Superior temporal gyrus (tissue), 1 donor: ENCODE measurements around the gene PCDHGB3.
A peak's percentile ranks its signal among the peaks of the same experiment; 100 is the strongest.
"Not testable (repeated sequence)": the region's sequence is repeated elsewhere in the genome, so short reads cannot be mapped to it uniquely, and the experiment has no call there.

ENCODE experiments used
- DNase-seq: peaks from one replicate; pipeline ENCODE4 v3.0.0-alpha.2; 2016; ENCODE audit errors: extremely low spot score

PCDHGB3 gene

DNA sequence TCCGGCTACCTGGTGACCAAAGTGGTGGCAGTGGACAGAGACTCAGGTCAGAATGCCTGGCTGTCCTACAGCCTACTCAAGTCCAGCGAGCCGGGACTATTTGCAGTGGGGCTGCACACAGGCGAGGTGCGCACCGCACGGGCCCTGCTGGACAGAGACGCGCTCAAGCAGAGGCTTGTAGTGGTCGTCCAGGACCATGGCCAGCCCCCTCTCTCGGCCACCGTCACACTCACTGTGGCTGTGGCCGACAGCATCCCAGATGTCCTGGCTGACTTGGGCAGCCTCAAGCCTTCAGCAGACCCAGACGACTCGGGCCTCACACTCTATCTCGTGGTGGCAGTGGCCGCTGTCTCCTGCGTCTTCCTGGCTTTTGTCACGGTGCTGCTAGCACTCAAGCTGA is 13.1 kb upstream of the PCDHGB3 start:
- no peak for DNase-seq

DNA sequence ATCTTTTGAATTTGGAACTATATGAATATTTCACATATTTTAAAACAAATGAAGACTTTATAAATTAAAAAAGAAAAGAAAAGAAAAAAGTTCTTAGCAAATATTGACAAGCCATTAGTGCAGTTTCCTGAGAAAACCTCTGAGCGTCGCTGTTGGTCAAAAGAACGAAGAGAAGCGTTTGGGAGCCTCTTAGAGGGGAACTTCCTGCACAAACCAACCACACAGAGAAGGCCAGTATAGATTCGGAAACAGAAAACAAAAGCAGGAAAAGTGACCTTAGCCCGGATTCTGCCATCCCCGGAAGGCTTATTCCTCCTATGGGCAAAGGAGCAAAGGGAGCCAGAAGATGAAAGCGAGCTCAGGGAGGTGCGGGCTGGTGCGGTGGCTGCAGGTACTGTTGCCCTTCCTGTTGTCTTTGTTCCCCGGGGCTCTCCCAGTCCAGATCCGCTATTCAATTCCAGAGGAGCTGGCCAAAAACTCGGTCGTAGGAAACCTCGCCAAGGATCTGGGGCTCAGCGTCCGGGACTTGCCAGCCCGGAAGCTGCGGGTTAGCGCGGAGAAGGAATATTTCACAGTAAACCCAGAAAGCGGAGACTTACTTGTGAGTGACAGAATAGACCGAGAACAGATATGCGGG is 10.1 kb upstream of the PCDHGB3 start, which contains the start of gene PCDHGB2:
PCDHGB2 (plus strand) TSS at position 205 of the 637 bp plus-strand sequence; CDS start at position 347, 142 bp downstream.
- DNase-seq = peak; percentile 39

GRCh38 chr5:141360685-141361084 is 9.4 kb upstream of the PCDHGB3 start:
- DNase-seq = no peak

DNA sequence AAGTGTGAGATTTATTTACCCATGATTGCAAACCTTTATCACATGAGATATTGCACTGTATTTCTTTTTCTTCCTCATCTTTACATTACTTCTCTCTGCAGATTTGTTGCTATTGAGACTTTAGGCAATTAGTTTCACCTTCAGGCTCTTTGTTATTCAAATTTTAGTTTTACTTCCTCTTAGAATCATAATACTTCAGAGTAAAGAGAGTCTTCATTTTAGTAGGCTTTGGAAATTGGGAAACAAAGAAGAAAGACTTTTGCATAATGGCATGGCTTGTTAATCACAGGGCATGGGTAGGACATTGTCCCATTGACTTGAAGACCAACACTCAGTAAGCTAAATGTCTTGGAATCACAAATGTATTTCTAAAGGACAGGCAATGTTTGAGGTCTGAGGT is 7.3 kb upstream of the PCDHGB3 start:
- DNase-seq = no peak

DNA sequence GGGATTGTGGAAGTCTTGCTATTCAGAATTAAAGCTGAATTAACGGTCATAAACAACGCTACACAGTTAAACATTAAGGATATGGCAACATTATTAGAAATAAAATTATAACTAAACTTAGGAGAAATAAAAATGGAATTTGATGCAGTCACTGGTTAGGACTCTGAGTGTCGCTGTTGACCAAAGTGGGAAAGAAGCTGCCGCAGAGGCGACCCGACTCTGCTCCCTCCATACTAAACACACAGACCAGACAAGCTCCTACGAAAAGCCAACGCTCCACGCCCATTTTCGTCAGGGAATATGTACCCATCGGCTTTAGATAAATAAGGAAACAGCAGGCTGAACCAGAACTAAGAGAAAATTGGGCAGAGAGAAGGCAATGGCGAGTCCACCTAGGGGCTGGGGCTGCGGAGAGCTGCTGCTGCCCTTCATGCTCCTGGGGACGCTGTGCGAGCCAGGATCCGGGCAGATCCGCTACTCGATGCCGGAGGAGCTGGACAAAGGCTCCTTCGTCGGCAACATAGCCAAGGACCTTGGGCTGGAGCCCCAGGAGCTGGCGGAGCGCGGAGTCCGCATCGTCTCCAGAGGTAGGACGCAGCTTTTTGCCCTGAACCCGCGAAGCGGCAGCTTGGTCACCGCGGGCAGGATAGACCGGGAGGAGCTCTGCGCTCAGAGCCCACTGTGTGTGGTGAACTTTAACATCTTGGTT is 5.9 kb upstream of the PCDHGB3 start, which contains the start of gene PCDHGA5:
PCDHGA5 (plus strand) TSS at position 211 of the 709 bp plus-strand sequence; CDS start at position 380, 169 bp downstream.
- no peak for DNase-seq

DNA sequence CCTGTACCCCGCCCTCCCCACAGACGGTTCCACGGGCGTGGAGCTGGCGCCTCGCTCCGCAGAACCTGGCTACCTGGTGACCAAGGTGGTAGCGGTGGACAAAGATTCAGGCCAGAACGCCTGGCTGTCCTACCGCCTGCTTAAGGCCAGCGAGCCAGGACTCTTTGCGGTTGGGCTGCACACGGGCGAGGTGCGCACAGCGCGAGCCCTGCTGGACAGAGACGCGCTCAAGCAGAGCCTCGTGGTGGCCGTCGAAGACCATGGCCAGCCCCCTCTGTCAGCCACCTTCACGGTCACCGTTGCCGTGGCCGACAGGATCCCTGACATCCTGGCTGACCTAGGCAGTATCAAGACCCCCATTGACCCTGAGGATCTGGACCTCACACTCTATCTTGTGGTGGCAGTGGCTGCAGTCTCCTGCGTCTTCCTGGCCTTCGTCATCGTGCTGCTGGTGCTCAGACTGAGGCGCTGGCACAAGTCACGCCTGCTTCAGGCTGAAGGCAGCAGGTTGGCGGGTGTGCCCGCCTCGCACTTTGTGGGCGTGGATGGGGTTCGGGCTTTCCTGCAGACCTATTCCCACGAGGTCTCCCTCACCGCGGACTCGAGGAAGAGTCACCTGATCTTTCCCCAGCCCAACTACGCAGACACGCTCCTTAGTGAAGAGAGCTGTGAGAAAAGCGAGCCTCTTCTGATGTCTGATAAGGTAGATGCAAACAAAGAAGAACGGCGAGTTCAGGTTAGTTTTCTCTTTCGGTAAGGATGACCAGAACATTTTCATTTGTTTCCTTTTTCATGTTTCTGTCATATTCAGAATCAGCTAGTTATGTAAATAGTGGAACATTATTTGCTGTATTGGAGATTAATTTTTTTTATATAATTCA is 3.8 kb upstream of the PCDHGB3 start:
- DNase-seq = no peak

DNA sequence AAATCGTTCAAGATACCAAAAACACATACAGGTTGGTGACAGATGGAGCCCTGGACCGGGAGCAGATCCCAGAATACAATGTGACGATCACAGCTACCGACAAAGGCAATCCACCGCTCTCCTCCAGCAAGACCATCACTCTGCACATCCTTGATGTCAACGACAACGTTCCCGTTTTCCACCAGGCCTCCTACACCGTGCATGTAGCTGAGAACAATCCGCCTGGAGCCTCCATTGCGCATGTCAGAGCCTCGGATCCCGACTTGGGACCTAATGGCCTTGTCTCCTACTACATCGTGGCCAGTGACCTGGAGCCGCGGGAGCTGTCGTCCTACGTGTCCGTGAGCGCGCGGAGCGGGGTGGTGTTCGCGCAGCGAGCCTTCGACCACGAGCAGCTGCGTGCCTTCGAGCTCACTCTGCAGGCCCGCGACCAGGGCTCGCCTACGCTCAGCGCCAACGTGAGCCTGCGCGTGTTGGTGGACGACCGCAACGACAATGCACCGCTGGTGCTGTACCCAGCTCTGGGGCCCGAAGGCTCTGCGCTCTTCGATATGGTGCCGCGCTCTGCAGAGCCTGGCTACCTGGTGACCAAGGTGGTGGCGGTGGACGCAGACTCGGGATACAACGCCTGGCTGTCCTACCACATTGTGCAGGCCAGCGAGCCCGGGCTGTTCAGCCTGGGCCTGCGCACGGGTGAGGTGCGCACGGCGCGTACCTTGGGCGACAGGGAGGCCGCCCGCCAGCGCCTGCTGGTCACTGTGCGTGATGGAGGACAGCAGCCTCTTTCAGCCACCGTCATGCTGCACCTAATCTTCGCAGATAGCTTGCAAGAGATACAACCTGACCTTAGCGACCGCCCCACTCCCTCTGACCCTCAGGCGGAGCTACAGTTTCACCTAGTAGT is 1.8 kb downstream of the PCDHGB3 start:
- DNase-seq = no peak

- no peak for DNase-seq
Observed at GRCh38 chr5:141373673-141374317, 3.8 kb downstream of the PCDHGB3 start, which contains the start of gene PCDHGA6. PCDHGA6 (plus strand) TSS chr5:141373891; CDS start chr5:141374084, 193 bp downstream.

GRCh38 chr5:141374627-141375026 is 4.6 kb downstream of the PCDHGB3 start:
- no peak for DNase-seq

DNA sequence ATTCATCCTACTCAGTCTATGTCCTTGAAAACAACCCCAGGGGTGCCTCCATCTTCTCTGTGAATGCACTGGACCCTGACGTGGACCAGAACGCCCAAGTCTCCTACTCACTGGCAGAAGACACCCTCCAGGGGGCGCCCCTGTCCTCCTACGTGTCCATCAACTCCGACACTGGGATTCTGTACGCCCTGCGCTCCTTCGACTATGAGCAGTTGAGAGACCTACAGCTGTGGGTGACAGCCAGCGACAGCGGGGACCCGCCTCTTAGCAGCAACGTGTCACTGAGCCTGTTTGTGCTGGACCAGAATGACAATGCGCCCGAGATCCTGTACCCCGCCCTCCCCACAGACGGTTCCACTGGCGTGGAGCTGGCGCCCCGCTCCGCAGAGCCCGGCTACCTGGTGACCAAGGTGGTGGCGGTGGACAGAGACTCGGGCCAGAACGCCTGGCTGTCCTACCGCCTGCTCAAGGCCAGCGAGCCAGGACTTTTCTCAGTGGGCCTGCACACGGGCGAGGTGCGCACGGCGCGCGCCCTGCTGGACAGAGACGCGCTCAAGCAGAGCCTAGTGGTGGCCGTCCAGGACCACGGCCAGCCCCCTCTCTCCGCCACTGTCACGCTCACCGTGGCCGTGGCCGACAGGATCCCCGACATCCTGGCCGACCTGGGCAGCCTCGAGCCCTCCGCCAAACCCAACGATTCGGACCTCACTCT is 5.6 kb downstream of the PCDHGB3 start:
- not testable (repeated sequence) for DNase-seq

- DNase-seq = no peak
Observed at GRCh38 chr5:141382469-141383294, 12.6 kb downstream of the PCDHGB3 start, which contains the start of gene PCDHGA7. PCDHGA7 (plus strand) TSS chr5:141382742; CDS start chr5:141382900, 158 bp downstream.

- no peak for DNase-seq
Observed at GRCh38 chr5:141383345-141383744, 13.3 kb downstream of the PCDHGB3 start.

- DNase-seq = no peak
Observed at GRCh38 chr5:141384471-141385267, 14.6 kb downstream of the PCDHGB3 start.

DNA sequence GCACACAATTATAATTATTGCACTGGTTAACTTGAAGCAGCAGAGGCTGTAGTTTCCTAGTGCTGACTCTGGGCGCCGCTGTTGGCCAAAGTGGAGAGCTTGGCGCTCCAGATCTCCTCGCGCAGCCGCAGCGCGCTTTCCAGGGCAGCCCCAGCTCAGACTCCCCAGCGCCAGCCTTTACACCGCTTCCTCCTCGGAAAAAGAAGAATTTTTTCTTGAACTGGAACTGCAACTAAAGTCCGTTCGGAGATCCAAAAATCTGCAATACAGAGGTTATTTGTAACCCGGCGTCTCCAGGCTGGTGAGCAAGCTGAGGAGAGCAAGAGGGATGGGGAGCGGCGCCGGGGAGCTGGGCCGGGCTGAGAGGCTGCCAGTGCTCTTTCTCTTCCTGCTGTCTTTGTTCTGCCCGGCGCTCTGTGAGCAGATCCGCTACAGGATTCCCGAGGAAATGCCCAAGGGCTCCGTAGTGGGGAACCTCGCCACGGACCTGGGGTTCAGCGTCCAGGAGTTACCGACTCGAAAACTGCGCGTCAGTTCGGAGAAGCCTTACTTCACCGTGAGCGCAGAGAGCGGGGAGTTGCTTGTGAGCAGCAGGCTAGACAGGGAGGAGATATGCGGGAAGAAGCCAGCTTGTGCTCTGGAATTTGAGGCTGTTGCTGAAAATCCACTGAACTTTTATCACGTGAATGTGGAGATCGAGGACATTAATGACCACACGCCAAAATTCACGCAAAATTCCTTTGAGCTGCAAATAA is 17.7 kb downstream of the PCDHGB3 start, which contains the start of gene PCDHGB4:
PCDHGB4 (plus strand) TSS at position 142 of the 755 bp plus-strand sequence; CDS start at position 329, 187 bp downstream.
- not testable (repeated sequence) for DNase-seq

- no peak for DNase-seq
Observed at GRCh38 chr5:141388661-141389060, 18.6 kb downstream of the PCDHGB3 start.

GRCh38 chr5:141389153-141390042 is 19.4 kb downstream of the PCDHGB3 start:
- DNase-seq = no peak
